NCI-H2227 (cell line): Measurements from ENCODE around the gene CAMP.
"Not testable (repeated sequence)": the region's sequence is repeated elsewhere in the genome, so short reads cannot be mapped to it uniquely, and the experiment has no call there.

ENCODE experiments used
- DNase-seq: peaks from one replicate; lab custom pipeline; 2025; ENCODE audit not compliant: unreplicated experiment; lab: John Stamatoyannopoulos, UW

The CAMP gene, protein sequence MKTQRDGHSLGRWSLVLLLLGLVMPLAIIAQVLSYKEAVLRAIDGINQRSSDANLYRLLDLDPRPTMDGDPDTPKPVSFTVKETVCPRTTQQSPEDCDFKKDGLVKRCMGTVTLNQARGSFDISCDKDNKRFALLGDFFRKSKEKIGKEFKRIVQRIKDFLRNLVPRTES

GRCh38 chr3:48222616-48223513 lies at the start of gene CAMP:
Gene CAMP (plus strand): TSS chr3:48223495. CDS start chr3:48223512, 17 bp downstream.
- no peak for DNase-seq

DNA sequence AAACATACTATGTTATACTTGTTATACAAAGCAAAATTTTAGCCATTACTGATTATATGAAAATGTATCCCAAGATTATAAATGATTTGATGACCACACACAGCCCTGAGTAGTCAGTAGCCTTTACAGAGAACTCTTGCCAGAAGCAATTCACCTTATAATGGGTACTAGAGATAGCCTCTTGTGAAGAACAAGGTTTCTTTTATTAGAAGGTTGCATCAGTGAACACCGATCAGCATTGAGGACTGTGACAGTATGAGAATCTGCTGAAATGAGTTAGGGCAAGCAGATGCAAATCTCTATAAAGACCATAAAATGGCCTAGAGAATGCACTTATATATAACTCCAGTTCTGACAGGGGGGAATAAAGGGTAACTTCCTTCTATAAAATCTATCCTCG lies 45.2 kb upstream of the CAMP start:
- DNase-seq = no peak

- no peak for DNase-seq
Measured at GRCh38 chr3:48180021-48180420, 43.3 kb upstream of the CAMP start.

DNA sequence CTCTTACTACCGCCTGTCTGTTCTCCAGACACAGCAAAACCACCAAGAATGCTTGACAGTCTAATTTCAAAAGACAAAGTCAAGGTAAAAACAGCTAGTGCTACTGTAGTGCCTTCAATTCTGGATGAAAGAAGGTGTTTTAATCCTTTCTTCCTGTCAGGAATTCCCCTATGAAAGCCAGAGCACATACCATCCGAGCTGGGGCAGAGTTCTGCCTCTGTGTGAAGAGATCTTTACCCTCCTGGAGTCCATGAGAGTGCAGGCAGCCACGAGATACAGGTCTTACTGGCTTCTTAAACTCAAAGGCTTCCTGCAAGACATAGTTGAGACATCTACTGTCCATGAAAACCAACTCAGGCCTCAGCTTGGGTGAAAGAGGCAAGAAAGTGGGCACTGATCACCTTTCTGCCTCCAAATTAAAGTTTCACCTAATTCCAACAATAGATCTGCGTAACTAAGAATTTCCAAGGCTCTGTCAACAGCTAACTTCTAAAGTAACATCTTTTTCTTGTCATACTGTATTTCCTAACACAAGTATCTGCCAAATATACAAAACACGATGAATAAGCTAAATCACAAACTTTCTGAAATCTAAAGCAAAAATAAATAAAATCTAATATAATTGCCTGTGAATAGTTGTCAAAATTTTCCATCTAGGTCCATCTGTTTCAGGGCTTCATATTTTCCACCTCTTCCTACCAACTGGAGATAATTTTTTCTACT lies 42.6 kb upstream of the CAMP start:
- DNase-seq = no peak

DNA sequence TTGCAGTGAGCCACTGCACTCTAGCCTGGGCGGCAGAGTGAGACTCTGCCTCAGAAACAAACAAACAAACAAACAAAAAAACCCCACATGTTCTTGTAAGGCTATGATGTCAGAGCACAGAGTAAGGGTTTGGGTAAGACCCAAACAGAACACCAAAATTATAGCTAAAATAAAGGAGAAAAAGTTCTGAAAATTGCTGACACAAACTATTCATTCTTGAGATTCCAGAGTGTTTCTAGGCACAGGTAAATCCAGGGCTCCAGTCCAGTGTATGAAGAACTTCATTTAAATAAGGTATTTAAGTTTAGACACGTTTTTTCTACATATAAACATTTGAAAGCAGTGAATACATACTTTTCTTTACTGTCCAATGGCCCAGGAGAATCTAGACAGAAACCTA lies 39.0 kb upstream of the CAMP start:
- no peak for DNase-seq

DNA sequence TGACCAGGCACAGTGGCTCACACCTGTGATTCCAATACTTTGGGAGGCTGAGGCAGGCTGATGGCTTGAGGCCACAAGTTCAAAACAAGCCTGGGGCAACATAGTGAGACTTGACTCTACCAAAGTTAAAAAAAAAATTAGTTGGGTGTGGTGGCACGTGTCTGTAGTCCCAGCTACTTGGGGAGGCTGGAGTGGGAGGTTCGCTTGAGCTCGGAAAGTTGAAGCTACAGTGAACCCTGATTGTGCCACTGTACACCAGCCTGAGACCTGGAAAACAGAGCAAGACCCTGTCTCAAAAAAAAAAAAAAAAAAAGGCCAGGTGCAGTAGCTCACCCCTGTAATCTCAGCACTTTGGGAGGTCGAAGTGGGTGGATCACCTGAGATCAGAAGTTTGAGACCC lies 38.2 kb upstream of the CAMP start:
- DNase-seq = no peak

GRCh38 chr3:48186631-48187300 lies 36.5 kb upstream of the CAMP start:
- no peak for DNase-seq

GRCh38 chr3:48187301-48187578 lies 36.1 kb upstream of the CAMP start:
- DNase-seq = no peak

DNA sequence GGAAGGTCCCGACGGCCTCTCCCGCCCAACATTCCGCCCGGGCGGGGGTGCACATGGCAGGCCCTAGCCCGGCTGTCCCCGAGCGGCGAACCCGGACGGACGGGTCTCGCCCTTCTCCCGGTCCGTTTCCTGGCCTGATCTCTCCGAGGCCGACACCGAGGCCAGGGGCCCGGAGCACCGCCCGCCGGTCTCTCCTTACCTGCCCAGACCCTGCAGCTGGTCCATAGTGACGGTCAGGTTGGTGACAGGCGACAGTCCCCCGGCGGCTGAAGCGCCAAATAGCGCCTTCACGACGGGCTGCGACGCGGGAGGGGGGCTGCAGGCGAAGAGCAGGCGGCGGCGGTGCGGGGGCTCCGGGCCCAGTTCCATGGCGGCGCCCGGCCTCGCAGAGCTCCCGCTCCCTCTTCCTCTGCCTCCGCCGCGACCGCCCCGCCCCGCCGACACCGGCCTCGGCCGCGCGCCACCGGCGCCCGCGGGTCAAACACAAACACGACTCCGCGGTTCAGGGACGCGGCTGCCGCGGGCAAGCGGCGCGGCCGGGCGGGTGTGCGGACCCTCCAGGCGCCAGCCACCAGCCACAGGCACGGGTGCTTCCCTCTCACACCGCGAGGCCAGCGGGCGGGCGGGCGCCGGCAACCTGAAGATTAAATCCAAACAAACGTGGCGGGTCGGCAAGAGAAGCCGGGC lies 35.6 kb upstream of the CAMP start:
- no peak for DNase-seq

DNA sequence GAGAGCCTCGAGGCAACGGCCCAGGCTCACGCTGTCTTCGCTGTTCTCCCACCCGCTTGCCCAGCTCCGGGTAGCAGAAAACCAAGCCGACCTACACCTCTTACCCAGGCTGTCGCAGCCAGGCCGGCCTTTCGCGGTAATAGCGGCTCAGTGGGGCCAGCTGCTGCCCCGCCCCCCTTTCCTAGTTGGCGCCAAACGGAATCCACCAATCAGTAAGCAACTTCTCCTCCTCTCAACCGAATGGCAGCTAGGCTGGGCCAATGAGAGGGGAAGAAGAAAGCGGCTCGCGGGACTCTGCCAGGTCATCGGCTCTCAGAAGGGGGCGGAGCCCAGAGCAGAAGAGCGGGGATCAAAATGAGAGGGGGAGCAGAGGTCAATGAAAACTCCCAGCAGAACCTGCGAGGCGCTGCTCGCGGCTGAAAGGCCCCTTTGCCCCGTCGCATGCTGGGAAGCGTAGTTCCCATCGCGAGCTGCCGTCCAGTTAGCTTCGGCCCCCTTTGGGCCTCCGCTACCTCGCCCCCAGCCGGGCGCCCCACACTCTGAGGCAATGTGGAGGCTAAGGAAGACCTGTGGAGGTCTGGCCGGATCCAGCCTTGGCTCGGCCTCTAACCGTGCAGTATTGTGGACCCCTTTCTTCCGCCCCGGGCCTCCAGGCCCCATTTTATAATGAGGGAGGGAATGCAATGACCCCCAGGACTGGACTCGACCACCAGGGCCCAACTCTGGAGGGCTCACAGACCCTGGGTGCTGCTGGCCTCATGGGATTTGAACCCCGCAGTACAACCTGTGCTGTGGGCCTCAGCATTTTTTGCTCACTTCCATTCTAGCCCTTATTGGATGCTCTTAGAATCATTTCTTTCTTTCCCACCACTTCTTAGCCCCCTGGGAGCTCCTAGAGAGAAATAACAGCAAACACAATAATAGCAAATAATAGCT lies 34.8 kb upstream of the CAMP start, which contains the start of gene CDC25A:
CDC25A (minus strand) TSS at position 152 of the 936 bp plus-strand sequence. CDS start 470 bp downstream, outside the sequence.
- peak; percentile 97 for DNase-seq

DNA sequence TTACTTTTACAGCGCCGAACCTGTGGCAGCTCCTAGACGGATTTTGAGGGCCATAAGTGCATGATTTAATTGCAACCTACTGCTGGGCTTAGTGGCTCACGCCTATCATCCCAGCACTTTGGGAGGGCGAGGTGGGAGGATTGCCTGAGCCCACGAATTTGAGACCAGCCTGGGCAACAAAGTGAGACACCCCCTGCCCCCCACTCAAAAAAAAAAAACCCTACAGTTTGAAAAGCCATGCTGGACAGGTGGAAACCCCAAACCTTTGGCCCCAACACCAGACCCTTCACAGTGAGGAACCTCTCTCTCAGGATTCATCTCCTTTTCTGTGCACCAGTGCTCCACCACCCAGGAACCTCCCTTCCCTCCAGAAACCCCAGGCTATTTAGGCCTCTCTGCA lies 34.0 kb upstream of the CAMP start:
- DNase-seq = no peak

DNA sequence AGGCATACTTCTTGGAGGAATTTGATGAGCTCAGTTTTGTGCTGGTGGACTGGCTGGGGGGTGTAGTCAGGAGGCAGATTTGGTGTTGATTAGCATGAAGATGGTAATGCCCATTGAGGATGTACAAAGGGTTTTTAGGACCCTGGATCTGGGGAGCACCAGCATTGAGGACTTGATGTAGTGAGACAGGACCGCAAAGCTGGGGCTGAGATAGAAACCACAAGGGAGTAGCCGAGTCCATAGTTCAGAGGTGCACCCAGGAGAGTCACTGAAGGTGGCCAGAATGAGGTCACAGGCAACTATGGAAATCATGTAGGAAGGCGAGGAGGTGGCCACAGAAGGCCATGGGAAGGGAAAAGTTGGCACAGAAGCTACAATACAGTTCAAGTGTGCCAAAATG lies 32.4 kb upstream of the CAMP start:
- DNase-seq = no peak

GRCh38 chr3:48194446-48195071 lies 28.7 kb upstream of the CAMP start:
- DNase-seq = peak; percentile 67

DNA sequence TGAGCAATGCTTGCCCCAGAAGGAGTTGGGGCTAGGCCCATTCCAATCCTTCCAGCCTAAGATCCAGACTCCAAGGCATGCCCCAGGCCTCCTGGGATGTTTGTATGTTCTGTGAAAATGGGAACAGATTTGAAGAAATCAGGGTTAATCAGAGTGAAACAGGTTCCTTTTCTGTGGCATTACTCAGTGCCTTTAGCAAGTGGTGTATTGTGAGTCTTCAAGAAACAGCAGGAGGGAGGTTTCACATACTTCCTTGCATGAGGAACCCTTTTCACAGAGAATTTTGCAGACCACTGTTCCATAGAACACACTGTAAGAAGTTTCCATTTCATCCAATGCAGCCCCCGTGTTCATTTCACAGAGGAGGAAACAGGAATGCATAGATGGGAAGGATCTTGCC lies 26.7 kb upstream of the CAMP start:
- no peak for DNase-seq

- DNase-seq = no peak
Measured at GRCh38 chr3:48199117-48199516, 24.2 kb upstream of the CAMP start.

GRCh38 chr3:48202632-48203031 lies 20.7 kb upstream of the CAMP start:
- no peak for DNase-seq

DNA sequence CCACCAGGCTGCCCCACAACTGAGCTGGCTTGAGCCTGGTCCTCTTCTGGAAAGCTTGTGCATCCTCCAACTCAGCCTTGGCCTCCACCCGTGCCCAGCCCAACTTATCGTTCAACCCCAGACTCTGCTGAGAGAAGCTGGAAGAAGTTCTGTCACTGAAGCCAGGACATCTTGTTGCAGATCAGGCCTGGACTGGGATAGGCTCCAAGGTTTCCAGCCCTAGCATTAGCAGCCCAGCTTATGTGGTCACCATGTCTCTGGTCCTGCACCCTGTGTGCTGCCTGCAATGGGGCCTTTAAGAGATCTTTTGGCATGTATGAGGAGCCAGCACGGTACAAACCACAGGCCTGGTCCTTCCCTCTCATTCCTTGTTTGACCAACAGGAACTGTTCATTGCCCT lies 15.2 kb upstream of the CAMP start:
- DNase-seq = no peak

DNA sequence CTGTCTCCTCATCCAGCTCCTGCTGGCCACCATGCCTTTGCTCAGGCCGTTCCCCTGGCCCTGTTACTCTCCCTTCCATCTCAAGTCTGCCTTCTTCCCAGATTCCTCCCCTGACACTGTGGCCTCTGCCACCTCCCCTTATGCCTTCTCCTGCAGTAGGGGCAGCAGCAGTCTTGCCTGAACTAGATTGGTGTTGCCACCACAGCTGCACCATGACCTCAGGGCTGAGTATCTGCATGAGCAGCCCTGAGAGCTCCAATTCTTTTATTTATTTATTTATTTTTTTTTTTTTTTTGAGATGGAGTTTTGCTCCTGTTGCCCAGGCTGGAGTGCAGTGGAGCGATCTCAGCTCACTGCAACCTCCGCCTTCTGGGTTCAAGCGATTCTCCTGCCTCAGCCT lies 13.8 kb upstream of the CAMP start:
- DNase-seq = no peak

GRCh38 chr3:48210534-48210933 lies 12.8 kb upstream of the CAMP start:
- DNase-seq = not testable (repeated sequence)
